Measurements from ENCODE around the gene DYSF.

The DYSF gene

DNA sequence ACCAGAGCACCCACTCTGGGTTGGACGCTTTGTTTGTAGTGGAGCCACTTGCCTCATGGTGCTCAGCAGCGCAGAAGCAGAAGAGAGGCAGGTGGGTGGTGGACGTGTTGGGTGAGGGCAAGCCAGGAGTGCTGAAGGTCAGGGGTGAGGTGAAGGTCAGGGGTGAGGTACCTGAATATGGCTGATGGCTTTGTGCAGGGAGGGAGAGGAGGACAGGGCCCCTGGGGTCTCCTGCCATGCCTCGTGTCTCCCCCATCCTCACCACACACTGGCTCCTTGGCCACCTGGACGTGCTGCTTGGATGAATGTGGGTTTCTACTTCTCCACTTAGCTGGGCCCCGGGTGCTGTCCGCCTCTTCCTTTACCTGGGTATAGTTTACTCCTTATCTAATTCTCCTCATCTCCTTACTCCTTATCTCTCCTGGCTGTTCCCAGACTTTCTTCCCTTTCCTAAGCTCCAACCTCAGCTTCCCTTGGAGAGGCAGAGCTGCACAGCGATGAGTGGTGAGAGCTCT is 68.1 kb downstream of the DYSF start:
- Histone ChIP-seq H3K9ac (no peak overlapping the region), H4K20me1 (ENCODE audit: insufficient read depth) (no peaks in the 10 kb centered on the region), H3K36me3 (ENCODE audit: insufficient read depth) (no peaks in the 10 kb centered on the region), H3K27me3 (ENCODE audit: insufficient read depth, low read depth) (no peaks in the 10 kb centered on the region), H2AFZ (ENCODE audit: low read depth) (no peak overlapping the region), H3K79me2 (ENCODE audit: insufficient read depth, low read depth) (no peaks in the 10 kb centered on the region), H3K4me1 (ENCODE audit: low read depth, poor library complexity, severe bottlenecking) (no peaks in the 10 kb centered on the region), H3K27ac (no peak overlapping the region), H3K4me3 (IDR thresholded peaks at IDR 0.05; ENCODE audit: insufficient read depth, low read depth, low read length) (no peak overlapping the region), H3K4me2 (no peak overlapping the region)
- TF ChIP-seq, protein P1, sequence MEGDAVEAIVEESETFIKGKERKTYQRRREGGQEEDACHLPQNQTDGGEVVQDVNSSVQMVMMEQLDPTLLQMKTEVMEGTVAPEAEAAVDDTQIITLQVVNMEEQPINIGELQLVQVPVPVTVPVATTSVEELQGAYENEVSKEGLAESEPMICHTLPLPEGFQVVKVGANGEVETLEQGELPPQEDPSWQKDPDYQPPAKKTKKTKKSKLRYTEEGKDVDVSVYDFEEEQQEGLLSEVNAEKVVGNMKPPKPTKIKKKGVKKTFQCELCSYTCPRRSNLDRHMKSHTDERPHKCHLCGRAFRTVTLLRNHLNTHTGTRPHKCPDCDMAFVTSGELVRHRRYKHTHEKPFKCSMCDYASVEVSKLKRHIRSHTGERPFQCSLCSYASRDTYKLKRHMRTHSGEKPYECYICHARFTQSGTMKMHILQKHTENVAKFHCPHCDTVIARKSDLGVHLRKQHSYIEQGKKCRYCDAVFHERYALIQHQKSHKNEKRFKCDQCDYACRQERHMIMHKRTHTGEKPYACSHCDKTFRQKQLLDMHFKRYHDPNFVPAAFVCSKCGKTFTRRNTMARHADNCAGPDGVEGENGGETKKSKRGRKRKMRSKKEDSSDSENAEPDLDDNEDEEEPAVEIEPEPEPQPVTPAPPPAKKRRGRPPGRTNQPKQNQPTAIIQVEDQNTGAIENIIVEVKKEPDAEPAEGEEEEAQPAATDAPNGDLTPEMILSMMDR (conservative IDR thresholded peaks at IDR 0.05; ENCODE audit: low read depth, low read length) = no peak

DNA sequence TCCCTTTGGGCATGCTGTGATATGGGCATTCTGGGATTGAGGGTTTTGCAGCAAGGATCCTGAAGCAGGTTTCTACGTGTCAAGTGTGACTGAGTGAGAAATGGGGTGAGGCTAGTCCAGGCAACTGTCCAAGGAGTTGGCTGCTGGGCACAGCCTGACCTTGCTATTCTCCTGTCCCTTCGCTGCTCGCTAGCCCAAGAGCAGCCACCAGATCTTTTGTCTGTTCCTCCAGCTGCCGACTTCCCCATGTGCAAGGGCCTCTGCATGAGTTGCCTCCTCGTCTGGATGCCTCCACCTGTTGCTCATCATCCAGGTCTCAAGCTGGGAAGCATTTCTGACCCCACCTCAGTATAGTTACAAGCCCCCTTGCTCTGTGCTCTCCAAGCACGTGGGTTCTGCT is 71.1 kb downstream of the DYSF start:
- H4K20me1 ChIP-seq (ENCODE audit: insufficient read depth) = no peaks in the 10 kb centered on the region
- H3K4me3 ChIP-seq (IDR thresholded peaks at IDR 0.05; ENCODE audit: insufficient read depth, low read depth, low read length) = no peak overlapping the region
- H3K79me2 ChIP-seq (ENCODE audit: insufficient read depth, low read depth) = no peaks in the 10 kb centered on the region
- TF ChIP-seq, protein P1 (conservative IDR thresholded peaks at IDR 0.05; ENCODE audit: low read depth, low read length) = no peak
- no peak overlapping the region for H3K27ac ChIP-seq
- no peak overlapping the region for H2AFZ ChIP-seq (ENCODE audit: low read depth)
- H3K4me2 ChIP-seq = no peak overlapping the region
- H3K9ac ChIP-seq = no peak overlapping the region
- no peaks in the 10 kb centered on the region for H3K36me3 ChIP-seq (ENCODE audit: insufficient read depth)
- no peaks in the 10 kb centered on the region for H3K4me1 ChIP-seq (ENCODE audit: low read depth, poor library complexity, severe bottlenecking)
- no peaks in the 10 kb centered on the region for H3K27me3 ChIP-seq (ENCODE audit: insufficient read depth, low read depth)

DNA sequence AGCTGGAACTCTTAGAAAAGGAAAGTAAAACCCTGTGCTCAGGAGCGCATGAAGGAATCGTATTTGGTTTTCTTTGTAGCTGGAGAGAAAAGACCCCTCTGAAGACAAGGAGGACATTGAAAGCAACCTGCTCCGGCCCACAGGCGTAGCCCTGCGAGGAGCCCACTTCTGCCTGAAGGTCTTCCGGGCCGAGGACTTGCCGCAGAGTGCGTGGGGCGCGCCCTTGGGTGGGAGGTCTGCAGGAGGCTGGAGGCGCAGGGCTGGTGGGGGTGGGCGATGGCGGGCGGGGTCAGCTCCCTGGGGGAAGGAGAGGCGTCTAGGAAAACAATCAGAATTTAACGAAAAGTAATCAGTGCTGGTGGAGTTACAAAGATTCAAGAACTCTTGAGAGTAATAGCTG is 72.8 kb downstream of the DYSF start:
- Histone ChIP-seq H3K27ac (no peak overlapping the region), H3K27me3 (ENCODE audit: insufficient read depth, low read depth) (no peaks in the 10 kb centered on the region), H3K36me3 (ENCODE audit: insufficient read depth) (no peaks in the 10 kb centered on the region), H3K4me2 (no peak overlapping the region), H3K9ac (no peak overlapping the region), H3K4me3 (IDR thresholded peaks at IDR 0.05; ENCODE audit: insufficient read depth, low read depth, low read length) (no peak overlapping the region), H4K20me1 (ENCODE audit: insufficient read depth) (no peaks in the 10 kb centered on the region), H3K79me2 (ENCODE audit: insufficient read depth, low read depth) (no peaks in the 10 kb centered on the region), H3K4me1 (ENCODE audit: low read depth, poor library complexity, severe bottlenecking) (no peaks in the 10 kb centered on the region), H2AFZ (ENCODE audit: low read depth) (no peak overlapping the region)
- TF ChIP-seq, protein P1 (conservative IDR thresholded peaks at IDR 0.05; ENCODE audit: low read depth, low read length) = no peak

DNA sequence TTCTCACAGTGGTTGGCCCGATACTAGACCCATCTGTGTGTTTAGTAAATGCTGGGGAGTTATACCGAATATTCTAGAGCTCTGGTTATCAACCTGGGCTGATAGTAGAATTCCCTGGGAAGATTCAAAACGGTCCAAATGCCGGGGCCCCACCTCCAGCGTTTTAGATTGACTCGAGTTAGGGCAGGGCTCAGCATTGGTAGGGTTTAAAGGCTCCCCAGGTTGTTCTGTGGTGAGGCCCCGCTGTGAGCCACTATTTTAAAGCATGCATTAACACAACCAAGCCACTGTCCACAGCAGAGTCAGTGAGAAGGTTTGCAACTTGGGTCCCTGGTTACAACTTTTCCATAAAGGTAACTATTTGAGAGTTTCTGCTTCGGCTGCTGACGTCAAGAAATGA is 73.6 kb downstream of the DYSF start:
- no peaks in the 10 kb centered on the region for H4K20me1 ChIP-seq (ENCODE audit: insufficient read depth)
- no peak overlapping the region for H3K4me2 ChIP-seq
- no peak overlapping the region for H3K4me3 ChIP-seq (IDR thresholded peaks at IDR 0.05; ENCODE audit: insufficient read depth, low read depth, low read length)
- H3K4me1 ChIP-seq (ENCODE audit: low read depth, poor library complexity, severe bottlenecking) = no peaks in the 10 kb centered on the region
- TF ChIP-seq, protein P1 (conservative IDR thresholded peaks at IDR 0.05; ENCODE audit: low read depth, low read length) = no peak
- no peak overlapping the region for H3K9ac ChIP-seq
- no peaks in the 10 kb centered on the region for H3K79me2 ChIP-seq (ENCODE audit: insufficient read depth, low read depth)
- no peaks in the 10 kb centered on the region for H3K27me3 ChIP-seq (ENCODE audit: insufficient read depth, low read depth)
- no peak overlapping the region for H2AFZ ChIP-seq (ENCODE audit: low read depth)
- H3K27ac ChIP-seq = no peak overlapping the region
- no peaks in the 10 kb centered on the region for H3K36me3 ChIP-seq (ENCODE audit: insufficient read depth)
